ENCODE measurements around the gene NKD1.
A peak's percentile ranks its signal among the peaks of the same experiment; 100 is the strongest.

NKD1 gene

DNA sequence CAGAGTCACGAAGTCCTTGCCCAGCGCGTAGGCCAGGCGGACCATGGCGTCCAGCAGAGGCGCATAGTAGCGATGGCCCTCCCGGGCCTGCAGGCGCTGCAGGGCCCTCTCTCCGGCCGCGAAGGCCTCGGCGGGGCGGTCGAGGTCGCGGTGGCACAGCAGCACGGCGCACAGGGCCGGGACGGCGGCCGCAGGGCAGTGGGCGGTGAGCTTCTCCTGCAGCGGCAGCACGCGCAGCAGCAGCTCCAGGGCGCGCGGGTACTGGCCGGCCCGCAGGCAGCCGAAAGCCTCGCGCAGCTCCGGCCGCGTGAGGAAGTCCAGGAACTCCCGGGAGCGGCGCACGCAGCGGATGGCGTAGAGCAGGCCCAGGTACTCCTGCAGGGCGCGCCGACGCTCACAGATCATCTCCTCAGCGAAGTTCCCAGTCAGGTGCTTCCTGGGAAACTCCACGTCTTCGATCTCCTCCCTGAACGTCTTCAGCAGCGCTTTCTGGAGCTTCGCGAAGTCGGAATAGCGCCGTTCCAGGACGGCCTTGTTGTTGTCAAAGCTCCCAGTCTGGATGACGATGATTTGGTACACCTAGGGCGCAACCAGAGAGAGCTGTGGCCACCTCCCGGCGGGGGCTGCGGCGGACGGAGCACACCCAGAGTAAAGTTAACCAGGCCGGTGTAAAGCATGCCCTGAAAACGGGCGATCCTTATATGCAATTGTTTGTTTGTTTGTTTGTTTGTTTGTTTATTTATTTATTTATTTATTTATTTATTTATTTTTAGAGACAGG lies 125.5 kb downstream of the NKD1 start:
- Histone ChIP-seq H3K27ac (ENCODE audit: low read length) (no peak overlapping the region), H3K9me3 (ENCODE audit: insufficient read depth, low read length) (peaks cover 13% of the 10 kb centered on the region; the same call in 1 of the 2 replicates), H2AFZ (ENCODE audit: low read depth, low read length) (no peak overlapping the region), H3K27me3 (ENCODE audit: low read depth, low read length) (no peaks in the 10 kb centered on the region), H3K4me2 (ENCODE audit: low read length) (no peak overlapping the region), H3K4me1 (ENCODE audit: low read length) (no peaks in the 10 kb centered on the region), H3K36me3 (replicated peaks; ENCODE audit: low read depth, low read length) (peaks cover 48% of the 10 kb centered on the region), H3K4me3 (ENCODE audit: low read length) (no peak overlapping the region), H3K9ac (ENCODE audit: low read length) (no peak overlapping the region), H3K79me2 (ENCODE audit: low read length) (no peaks in the 10 kb centered on the region), H4K20me1 (ENCODE audit: insufficient read depth, low read length) (no peaks in the 10 kb centered on the region)
- TF ChIP-seq, protein P1, sequence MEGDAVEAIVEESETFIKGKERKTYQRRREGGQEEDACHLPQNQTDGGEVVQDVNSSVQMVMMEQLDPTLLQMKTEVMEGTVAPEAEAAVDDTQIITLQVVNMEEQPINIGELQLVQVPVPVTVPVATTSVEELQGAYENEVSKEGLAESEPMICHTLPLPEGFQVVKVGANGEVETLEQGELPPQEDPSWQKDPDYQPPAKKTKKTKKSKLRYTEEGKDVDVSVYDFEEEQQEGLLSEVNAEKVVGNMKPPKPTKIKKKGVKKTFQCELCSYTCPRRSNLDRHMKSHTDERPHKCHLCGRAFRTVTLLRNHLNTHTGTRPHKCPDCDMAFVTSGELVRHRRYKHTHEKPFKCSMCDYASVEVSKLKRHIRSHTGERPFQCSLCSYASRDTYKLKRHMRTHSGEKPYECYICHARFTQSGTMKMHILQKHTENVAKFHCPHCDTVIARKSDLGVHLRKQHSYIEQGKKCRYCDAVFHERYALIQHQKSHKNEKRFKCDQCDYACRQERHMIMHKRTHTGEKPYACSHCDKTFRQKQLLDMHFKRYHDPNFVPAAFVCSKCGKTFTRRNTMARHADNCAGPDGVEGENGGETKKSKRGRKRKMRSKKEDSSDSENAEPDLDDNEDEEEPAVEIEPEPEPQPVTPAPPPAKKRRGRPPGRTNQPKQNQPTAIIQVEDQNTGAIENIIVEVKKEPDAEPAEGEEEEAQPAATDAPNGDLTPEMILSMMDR (IDR thresholded peaks at IDR 0.05; ENCODE audit: low read depth, low read length): no peak
- TF ChIP-seq EZH2phosphoT487 (IDR thresholded peaks at IDR 0.05; ENCODE audit: low read depth): no peak

DNA sequence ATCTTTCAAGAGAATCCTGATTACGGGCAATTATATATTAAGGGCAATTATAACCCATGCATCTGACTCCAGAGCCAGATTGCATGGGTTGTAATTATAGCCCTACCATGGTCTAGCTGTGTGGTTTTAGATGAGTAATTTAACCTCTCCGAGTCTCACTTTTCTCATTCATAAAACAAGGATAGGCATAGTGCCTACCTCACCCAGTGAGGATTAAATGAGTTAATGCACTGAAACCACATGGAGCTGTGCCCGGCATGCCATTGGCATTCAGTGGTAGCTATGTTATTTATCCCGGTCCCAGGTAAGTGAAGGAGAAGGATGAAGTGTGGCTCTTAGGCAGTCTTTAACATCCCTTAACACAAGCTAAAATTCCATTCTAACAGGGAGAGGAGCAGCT lies 126.6 kb downstream of the NKD1 start:
- TF ChIP-seq EZH2phosphoT487 (IDR thresholded peaks at IDR 0.05; ENCODE audit: low read depth): no peak
- TF ChIP-seq, protein P1 (IDR thresholded peaks at IDR 0.05; ENCODE audit: low read depth, low read length): no peak
- Histone ChIP-seq H3K79me2 (ENCODE audit: low read length) (no peaks in the 10 kb centered on the region), H3K4me2 (ENCODE audit: low read length) (no peak overlapping the region), H3K27ac (ENCODE audit: low read length) (no peak overlapping the region), H3K4me3 (ENCODE audit: low read length) (no peak overlapping the region), H3K4me1 (ENCODE audit: low read length) (no peaks in the 10 kb centered on the region), H3K9ac (ENCODE audit: low read length) (no peak overlapping the region), H3K9me3 (ENCODE audit: insufficient read depth, low read length) (peaks cover 13% of the 10 kb centered on the region; the same call in 1 of the 2 replicates), H3K27me3 (ENCODE audit: low read depth, low read length) (no peaks in the 10 kb centered on the region), H2AFZ (ENCODE audit: low read depth, low read length) (no peak overlapping the region), H4K20me1 (ENCODE audit: insufficient read depth, low read length) (no peaks in the 10 kb centered on the region), H3K36me3 (replicated peaks; ENCODE audit: low read depth, low read length) (peaks cover 48% of the 10 kb centered on the region)

DNA sequence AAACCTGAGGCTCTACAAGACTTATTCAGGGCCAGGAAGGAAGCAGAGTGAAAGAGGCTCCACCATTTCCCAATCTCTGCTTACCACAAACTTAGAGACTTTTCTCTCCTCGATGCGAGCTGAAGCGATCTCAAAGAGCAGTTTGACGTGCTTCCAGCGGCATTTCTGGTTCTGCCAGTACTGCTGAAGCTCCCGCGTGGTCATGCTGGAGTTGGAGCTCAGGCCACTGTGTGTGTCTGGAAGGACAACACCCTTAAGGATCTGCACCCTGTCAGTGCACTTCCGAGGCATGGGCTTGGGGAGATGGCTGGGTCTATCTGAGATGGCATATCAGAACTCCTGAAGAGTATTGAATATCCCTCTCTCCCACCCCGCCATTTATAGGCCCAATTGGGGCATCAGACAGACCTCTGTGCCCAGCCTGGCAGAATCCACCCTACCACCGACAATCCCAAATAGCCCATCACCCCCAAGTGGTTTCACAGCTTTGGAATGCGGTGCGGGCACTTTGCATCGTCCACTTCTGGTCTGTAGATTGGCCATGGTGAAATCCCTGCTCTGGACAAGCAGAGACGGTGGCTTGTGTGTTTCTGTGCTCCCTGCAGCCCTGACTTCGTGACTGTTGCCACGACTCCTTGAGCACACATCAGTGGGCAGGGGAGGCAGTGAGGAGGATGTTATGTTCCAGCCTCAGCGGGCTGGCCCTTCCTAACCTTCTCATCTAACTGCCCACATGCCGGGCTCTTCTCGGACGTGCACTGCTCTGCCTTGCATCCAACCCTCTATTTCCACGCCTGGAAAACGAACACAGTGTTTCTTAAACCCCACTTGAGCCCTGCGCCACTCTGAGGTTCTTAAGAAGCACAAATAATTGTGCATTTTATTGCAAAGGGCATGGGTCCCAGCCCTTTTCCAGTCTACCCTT lies 127.8 kb downstream of the NKD1 start:
- TF ChIP-seq EZH2phosphoT487 (IDR thresholded peaks at IDR 0.05; ENCODE audit: low read depth): no peak
- TF ChIP-seq, protein P1 (IDR thresholded peaks at IDR 0.05; ENCODE audit: low read depth, low read length): no peak
- Histone ChIP-seq H3K27me3 (ENCODE audit: low read depth, low read length) (no peaks in the 10 kb centered on the region), H3K27ac (ENCODE audit: low read length) (no peak overlapping the region), H3K36me3 (replicated peaks; ENCODE audit: low read depth, low read length) (peaks cover 48% of the 10 kb centered on the region), H3K4me3 (ENCODE audit: low read length) (no peak overlapping the region), H3K79me2 (ENCODE audit: low read length) (no peaks in the 10 kb centered on the region), H3K9ac (ENCODE audit: low read length) (no peak overlapping the region), H4K20me1 (ENCODE audit: insufficient read depth, low read length) (no peaks in the 10 kb centered on the region), H3K9me3 (ENCODE audit: insufficient read depth, low read length) (peaks cover 13% of the 10 kb centered on the region; the same call in 1 of the 2 replicates), H3K4me1 (ENCODE audit: low read length) (peaks cover 8% of the 10 kb centered on the region), H3K4me2 (ENCODE audit: low read length) (no peak overlapping the region), H2AFZ (ENCODE audit: low read depth, low read length) (no peak overlapping the region)

DNA sequence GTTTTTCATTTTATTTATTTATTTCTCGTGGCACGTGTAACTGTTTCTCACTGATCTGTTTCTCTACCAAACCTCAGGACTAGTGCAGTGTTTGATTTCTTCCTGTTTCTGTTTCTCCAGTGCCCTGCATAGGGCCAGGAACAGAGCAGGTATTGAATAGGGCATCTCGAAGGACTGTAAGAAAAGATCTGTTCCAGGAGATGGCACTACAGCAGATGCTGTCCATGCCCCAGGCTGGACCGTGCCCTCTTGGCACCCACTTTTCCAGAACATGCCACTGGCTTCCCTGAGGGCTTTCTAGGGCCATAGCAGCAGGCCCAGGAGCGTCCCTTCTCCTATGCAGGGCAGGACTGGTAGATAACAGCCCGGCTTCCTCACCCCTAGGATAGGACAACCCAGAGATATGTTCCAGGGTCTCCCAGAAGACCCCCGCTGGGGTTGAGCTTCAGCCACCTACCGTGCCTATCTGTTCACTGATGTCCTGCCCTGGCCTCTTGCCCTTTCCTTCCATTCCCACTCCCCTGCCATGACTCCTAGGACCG lies 128.6 kb downstream of the NKD1 start:
- no peaks in the 10 kb centered on the region for H4K20me1 ChIP-seq (ENCODE audit: insufficient read depth, low read length)
- H3K4me3 ChIP-seq (ENCODE audit: low read length): no peak overlapping the region
- H3K27ac ChIP-seq (ENCODE audit: low read length): no peak overlapping the region
- TF ChIP-seq, protein P1 (IDR thresholded peaks at IDR 0.05; ENCODE audit: low read depth, low read length): 0 out of 2 replicates have a peak, but pooled peaks have one; percentile 4
- no peak for TF ChIP-seq EZH2phosphoT487 (IDR thresholded peaks at IDR 0.05; ENCODE audit: low read depth)
- no peaks in the 10 kb centered on the region for H3K79me2 ChIP-seq (ENCODE audit: low read length)
- H3K4me2 ChIP-seq (ENCODE audit: low read length): no peak overlapping the region
- peaks cover 40% of the 10 kb centered on the region for H3K36me3 ChIP-seq (replicated peaks; ENCODE audit: low read depth, low read length)
- peaks cover 6% of the 10 kb centered on the region; the same call in 1 of the 2 replicates for H3K9me3 ChIP-seq (ENCODE audit: insufficient read depth, low read length)
- no peaks in the 10 kb centered on the region for H3K27me3 ChIP-seq (ENCODE audit: low read depth, low read length)
- peaks cover 14% of the 10 kb centered on the region for H3K4me1 ChIP-seq (ENCODE audit: low read length)
- H3K9ac ChIP-seq (ENCODE audit: low read length): no peak overlapping the region
- no peak overlapping the region for H2AFZ ChIP-seq (ENCODE audit: low read depth, low read length)
